ENCODE measurements around the gene ERBIN. TPM values are rescaled to one million over a fixed set of nuclear protein-coding genes. Genes with fewer than 3 reads are reported as not detected.

The ERBIN gene
- total RNA-seq: 50.8 and 68.8 TPM in 2 replicates

GRCh38 chr5:65926276-65926783, at the start of gene ERBIN:
Gene ERBIN (plus strand): TSS chr5:65926575. CDS start chr5:65992719, 66,144 bp downstream.

Other genes starting within 250 kb of the ERBIN start
- 12.6 and 19.6 TPM in 2 replicates for gene SGTB, start 204.5 kb upstream of the ERBIN start, total RNA-seq
- gene NLN, start 204.4 kb upstream of the ERBIN start, total RNA-seq: 22.8 and 43.6 TPM in 2 replicates
- 55.9 and 80.3 TPM in 2 replicates for gene SREK1, start 217.7 kb downstream of the ERBIN start, total RNA-seq

Data from smooth muscle cell of trachea (primary cell).